Measurements from ENCODE around the gene FAIM2. TPM values are rescaled to one million over a fixed set of nuclear protein-coding genes. Genes with fewer than 3 reads are reported as not detected.

FAIM2 gene
- total RNA-seq, 1 donor from 2014 or later: 0.18 TPM

DNA sequence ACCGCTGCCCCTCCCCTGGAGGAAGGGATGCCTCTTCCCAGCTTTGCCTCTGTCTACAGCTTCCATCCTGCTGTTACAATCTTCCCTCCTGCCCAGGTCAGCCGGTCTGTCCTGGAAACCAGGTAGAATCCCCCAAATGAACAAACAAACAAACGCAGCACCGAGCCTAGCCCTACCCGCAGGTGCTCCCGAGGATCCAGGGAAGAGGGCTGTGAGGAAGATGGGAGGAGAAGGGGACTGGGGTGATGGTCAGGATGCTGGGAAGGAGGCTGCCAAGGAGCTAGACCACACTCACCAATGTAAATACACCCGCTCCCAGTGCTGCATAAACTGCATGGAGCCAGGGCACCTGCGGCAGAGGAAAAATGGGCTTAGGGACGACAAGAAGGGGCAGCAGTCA lies 16.6 kb downstream of the FAIM2 start:
- no peak overlapping the region for H3K4me3 Mint-ChIP-seq (ENCODE audit: unreplicated experiment)
- H3K4me1 Mint-ChIP-seq (ENCODE audit: low read depth, unreplicated experiment): peaks cover 10% of the 10 kb centered on the region
- DNase-seq (ENCODE audit: low read depth) (no peak), FAIRE-seq (no peak)
- Histone ChIP-seq H3K4me2 (ENCODE audit: low read length) (no peak overlapping the region), H3K27ac (ENCODE audit: low read depth, low read length) (no peak overlapping the region), H3K79me2 (ENCODE audit: insufficient read depth, low read length) (no peaks in the 10 kb centered on the region), H4K20me1 (ENCODE audit: insufficient read depth, low read length) (no peaks in the 10 kb centered on the region), H3K9ac (ENCODE audit: low read length) (no peak overlapping the region), H2AFZ (ENCODE audit: low read depth, low read length) (no peak overlapping the region), H3K9me3 (ENCODE audit: insufficient read depth, low read depth, low read length) (no peaks in the 10 kb centered on the region), H3K36me3 (ENCODE audit: insufficient read depth, low read length) (no peaks in the 10 kb centered on the region), H3K4me1 (ENCODE audit: insufficient read depth, low read length) (no peaks in the 10 kb centered on the region), H3K27me3 (ENCODE audit: insufficient read depth, low read length) (peaks cover 17% of the 10 kb centered on the region), H3K4me3 (ENCODE audit: insufficient read depth, low read depth, low read length) (no peak overlapping the region)
- peaks cover 2% of the 10 kb centered on the region for H3K9me3 Mint-ChIP-seq (ENCODE audit: unreplicated experiment)
- peaks cover 58% of the 10 kb centered on the region for H3K27me3 Mint-ChIP-seq (ENCODE audit: low read depth, unreplicated experiment)
- H3K36me3 Mint-ChIP-seq (ENCODE audit: low read depth, unreplicated experiment): no peaks in the 10 kb centered on the region
- H3K27ac Mint-ChIP-seq (ENCODE audit: unreplicated experiment): no peak overlapping the region
- TF ChIP-seq EZH2 (IDR thresholded peaks at IDR 0.05; ENCODE audit: insufficient read depth, low read length): no peak
- TF ChIP-seq, protein P1, sequence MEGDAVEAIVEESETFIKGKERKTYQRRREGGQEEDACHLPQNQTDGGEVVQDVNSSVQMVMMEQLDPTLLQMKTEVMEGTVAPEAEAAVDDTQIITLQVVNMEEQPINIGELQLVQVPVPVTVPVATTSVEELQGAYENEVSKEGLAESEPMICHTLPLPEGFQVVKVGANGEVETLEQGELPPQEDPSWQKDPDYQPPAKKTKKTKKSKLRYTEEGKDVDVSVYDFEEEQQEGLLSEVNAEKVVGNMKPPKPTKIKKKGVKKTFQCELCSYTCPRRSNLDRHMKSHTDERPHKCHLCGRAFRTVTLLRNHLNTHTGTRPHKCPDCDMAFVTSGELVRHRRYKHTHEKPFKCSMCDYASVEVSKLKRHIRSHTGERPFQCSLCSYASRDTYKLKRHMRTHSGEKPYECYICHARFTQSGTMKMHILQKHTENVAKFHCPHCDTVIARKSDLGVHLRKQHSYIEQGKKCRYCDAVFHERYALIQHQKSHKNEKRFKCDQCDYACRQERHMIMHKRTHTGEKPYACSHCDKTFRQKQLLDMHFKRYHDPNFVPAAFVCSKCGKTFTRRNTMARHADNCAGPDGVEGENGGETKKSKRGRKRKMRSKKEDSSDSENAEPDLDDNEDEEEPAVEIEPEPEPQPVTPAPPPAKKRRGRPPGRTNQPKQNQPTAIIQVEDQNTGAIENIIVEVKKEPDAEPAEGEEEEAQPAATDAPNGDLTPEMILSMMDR (IDR thresholded peaks at IDR 0.05; ENCODE audit: insufficient read depth, low read depth, low read length): no peak

DNA sequence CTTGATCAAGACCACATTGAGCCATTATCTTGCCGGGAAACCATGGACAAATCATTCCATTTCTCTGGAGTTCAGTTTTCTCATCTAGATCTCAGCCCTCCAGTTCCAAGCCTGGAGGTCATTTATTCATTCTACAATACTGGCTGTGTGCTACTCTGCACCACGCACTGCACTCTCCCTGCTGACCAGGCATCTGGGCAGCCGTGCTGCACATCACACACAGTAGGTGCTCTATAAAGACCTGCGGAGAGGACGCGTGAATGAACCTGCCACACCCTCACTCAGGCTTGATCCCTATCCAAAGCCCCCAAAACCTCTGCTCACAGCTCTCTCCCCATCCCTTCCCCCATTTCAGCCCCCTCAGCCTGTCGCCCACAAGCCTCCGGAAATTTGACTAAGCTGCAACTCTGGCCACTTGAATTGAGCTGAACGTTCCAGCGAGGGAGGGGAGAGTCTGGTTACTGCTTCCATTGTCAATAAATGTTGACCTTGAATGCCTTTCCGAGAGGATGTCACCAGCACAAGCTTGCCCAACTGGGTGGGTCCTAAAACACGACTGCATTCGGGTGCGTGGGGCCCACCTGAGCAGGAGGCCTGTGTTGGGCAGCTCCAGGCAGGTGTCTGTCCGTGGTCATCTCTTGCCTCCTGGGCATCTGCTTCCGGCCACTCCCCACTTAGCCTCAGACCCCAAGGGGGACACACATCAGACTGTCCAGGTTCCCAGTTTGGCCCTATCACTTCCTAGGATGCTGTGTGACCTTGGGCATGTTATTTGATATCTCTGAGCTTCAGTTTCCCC lies 17.8 kb downstream of the FAIM2 start:
- no peak overlapping the region for H3K27ac Mint-ChIP-seq (ENCODE audit: unreplicated experiment)
- Histone ChIP-seq H3K27me3 (ENCODE audit: insufficient read depth, low read length) (peaks cover 17% of the 10 kb centered on the region), H3K9ac (ENCODE audit: low read length) (no peak overlapping the region), H2AFZ (ENCODE audit: low read depth, low read length) (no peak overlapping the region), H3K4me2 (ENCODE audit: low read length) (no peak overlapping the region), H3K4me3 (ENCODE audit: insufficient read depth, low read depth, low read length) (no peak overlapping the region), H3K79me2 (ENCODE audit: insufficient read depth, low read length) (no peaks in the 10 kb centered on the region), H3K4me1 (ENCODE audit: insufficient read depth, low read length) (no peaks in the 10 kb centered on the region), H3K27ac (ENCODE audit: low read depth, low read length) (no peak overlapping the region), H3K36me3 (ENCODE audit: insufficient read depth, low read length) (no peaks in the 10 kb centered on the region), H3K9me3 (ENCODE audit: insufficient read depth, low read depth, low read length) (no peaks in the 10 kb centered on the region), H4K20me1 (ENCODE audit: insufficient read depth, low read length) (no peaks in the 10 kb centered on the region)
- peaks cover 47% of the 10 kb centered on the region for H3K27me3 Mint-ChIP-seq (ENCODE audit: low read depth, unreplicated experiment)
- peaks cover 2% of the 10 kb centered on the region for H3K9me3 Mint-ChIP-seq (ENCODE audit: unreplicated experiment)
- TF ChIP-seq, protein P1 (IDR thresholded peaks at IDR 0.05; ENCODE audit: insufficient read depth, low read depth, low read length): no peak
- no peak for TF ChIP-seq EZH2 (IDR thresholded peaks at IDR 0.05; ENCODE audit: insufficient read depth, low read length)
- DNase-seq (ENCODE audit: low read depth): no peak
- no peaks in the 10 kb centered on the region for H3K36me3 Mint-ChIP-seq (ENCODE audit: low read depth, unreplicated experiment)
- peaks cover 10% of the 10 kb centered on the region for H3K4me1 Mint-ChIP-seq (ENCODE audit: low read depth, unreplicated experiment)
- no peak for FAIRE-seq
- no peak overlapping the region for H3K4me3 Mint-ChIP-seq (ENCODE audit: unreplicated experiment)

DNA sequence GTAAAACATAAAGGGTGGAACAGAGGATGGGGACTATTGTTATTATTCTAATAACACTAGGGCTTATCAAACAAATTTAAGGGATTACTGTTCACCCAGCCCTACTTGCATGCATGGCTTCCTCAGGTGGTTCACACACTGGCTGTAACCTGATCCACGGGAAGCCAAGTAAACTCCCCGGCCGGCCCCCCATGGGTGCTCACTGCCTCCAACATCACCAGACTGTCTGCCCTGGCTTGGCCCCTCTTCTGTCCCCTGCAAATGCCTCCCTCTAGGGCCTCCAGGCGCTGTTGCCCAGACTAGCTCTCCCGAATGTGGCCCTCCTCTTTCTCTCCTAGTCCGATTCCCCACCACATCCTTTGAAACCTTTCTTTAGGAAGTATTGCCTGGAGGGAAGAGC lies 18.6 kb downstream of the FAIM2 start:
- Histone ChIP-seq H3K9me3 (ENCODE audit: insufficient read depth, low read depth, low read length) (no peaks in the 10 kb centered on the region), H3K27ac (ENCODE audit: low read depth, low read length) (no peak overlapping the region), H3K79me2 (ENCODE audit: insufficient read depth, low read length) (no peaks in the 10 kb centered on the region), H3K4me1 (ENCODE audit: insufficient read depth, low read length) (no peaks in the 10 kb centered on the region), H3K27me3 (ENCODE audit: insufficient read depth, low read length) (peaks cover 17% of the 10 kb centered on the region), H3K4me2 (ENCODE audit: low read length) (no peak overlapping the region), H3K36me3 (ENCODE audit: insufficient read depth, low read length) (no peaks in the 10 kb centered on the region), H3K9ac (ENCODE audit: low read length) (no peak overlapping the region), H4K20me1 (ENCODE audit: insufficient read depth, low read length) (no peaks in the 10 kb centered on the region), H3K4me3 (ENCODE audit: insufficient read depth, low read depth, low read length) (no peak overlapping the region), H2AFZ (ENCODE audit: low read depth, low read length) (no peak overlapping the region)
- Mint-ChIP-seq H3K4me3 (ENCODE audit: unreplicated experiment) (no peak overlapping the region), H3K36me3 (ENCODE audit: low read depth, unreplicated experiment) (no peaks in the 10 kb centered on the region), H3K27ac (ENCODE audit: unreplicated experiment) (no peak overlapping the region), H3K4me1 (ENCODE audit: low read depth, unreplicated experiment) (peaks cover 10% of the 10 kb centered on the region), H3K27me3 (ENCODE audit: low read depth, unreplicated experiment) (peaks cover 40% of the 10 kb centered on the region), H3K9me3 (ENCODE audit: unreplicated experiment) (peaks cover 2% of the 10 kb centered on the region)
- no peak for DNase-seq (ENCODE audit: low read depth)
- TF ChIP-seq EZH2 (IDR thresholded peaks at IDR 0.05; ENCODE audit: insufficient read depth, low read length): no peak
- TF ChIP-seq, protein P1 (IDR thresholded peaks at IDR 0.05; ENCODE audit: insufficient read depth, low read depth, low read length): no peak
- no peak for FAIRE-seq
